ENCODE results near the gene PPTC7. TPM values are rescaled to one million over a fixed set of nuclear protein-coding genes. Genes with fewer than 3 reads are reported as not detected.

The PPTC7 gene
- total and polyA plus RNA-seq, 2 of the 13 experiments (the other 11 are each of a cell fraction or from before 2014, with no cell fraction given), result 4.8 to 12.3 TPM

DNA sequence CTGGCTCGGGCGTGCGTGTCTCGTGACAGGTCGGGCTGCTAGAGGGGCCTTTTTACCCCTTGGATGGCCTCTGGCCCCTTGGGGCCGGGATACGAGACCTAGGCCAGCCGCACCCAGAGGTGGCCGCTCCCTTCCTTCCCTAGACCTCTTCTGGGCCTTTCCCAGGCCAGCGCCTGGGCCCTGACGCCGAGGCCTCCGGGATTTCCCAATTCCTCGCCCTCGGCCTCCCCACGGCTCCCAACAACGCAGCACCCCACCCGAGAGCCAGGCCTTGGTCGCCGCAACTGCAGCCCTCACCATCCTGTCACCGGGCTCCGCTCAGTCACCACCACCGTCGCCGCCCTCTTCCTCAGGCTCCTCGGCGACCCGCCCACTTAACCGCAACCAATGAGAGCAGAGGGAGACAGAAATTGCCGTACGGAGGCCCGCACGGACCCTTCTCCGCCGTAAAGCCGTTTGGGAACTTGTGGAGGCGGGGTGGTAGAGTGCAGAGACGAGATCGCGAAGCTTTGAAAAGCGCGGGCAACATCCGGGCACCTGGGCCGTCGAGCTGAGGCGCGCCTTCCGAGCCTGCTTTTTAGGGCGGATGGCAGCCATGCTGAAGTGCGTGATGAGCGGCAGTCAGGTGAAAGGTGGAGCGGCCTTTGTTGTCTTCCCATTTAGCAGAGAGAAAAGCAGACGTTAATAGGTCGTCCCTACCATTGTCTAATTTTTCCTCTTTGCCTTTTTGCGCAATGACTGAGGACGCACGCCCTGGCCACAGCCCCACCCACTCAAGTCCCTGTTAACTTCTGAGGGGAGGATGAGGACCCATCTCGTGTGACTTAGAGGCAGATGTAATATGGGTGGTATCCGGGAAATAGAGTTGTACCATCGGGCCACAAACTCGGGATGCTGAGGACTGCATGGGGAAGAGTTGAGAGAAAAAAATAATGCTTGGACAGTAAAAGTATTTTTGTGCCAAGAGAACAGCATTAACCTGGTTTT, 81.1 kb downstream of the PPTC7 start, which contains the start of the genes RAD9B and VPS29 (continued):
- TF ChIP-seq IKZF4 (CRISPR knock-in tag; IDR thresholded peaks at IDR 0.05; ENCODE audit: borderline replicate concordance, low read depth, not compliant biosample characterization), result peak; percentile 69
- TF ChIP-seq, protein P1, sequence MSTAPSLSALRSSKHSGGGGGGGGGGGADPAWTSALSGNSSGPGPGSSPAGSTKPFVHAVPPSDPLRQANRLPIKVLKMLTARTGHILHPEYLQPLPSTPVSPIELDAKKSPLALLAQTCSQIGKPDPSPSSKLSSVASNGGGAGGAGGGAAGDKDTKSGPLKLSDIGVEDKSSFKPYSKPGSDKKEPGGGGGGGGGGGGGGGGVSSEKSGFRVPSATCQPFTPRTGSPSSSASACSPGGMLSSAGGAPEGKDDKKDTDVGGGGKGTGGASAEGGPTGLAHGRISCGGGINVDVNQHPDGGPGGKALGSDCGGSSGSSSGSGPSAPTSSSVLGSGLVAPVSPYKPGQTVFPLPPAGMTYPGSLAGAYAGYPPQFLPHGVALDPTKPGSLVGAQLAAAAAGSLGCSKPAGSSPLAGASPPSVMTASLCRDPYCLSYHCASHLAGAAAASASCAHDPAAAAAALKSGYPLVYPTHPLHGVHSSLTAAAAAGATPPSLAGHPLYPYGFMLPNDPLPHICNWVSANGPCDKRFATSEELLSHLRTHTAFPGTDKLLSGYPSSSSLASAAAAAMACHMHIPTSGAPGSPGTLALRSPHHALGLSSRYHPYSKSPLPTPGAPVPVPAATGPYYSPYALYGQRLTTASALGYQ (CRISPR knock-in tag; IDR thresholded peaks at IDR 0.05), result peak; percentile 83; the same call in 1 of the 2 replicates
- TF ChIP-seq, protein P2, sequence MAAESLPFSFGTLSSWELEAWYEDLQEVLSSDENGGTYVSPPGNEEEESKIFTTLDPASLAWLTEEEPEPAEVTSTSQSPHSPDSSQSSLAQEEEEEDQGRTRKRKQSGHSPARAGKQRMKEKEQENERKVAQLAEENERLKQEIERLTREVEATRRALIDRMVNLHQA (CRISPR knock-in tag; IDR thresholded peaks at IDR 0.05), result no peak
- peak; percentile 79 for TF ChIP-seq CHD2 (IDR thresholded peaks at IDR 0.05; ENCODE audit: low read depth, low read length)
- TF ChIP-seq POGZ (CRISPR knock-in tag; IDR thresholded peaks at IDR 0.05), result peak; percentile 97
- TF ChIP-seq, protein P3, sequence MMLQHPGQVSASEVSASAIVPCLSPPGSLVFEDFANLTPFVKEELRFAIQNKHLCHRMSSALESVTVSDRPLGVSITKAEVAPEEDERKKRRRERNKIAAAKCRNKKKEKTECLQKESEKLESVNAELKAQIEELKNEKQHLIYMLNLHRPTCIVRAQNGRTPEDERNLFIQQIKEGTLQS (CRISPR knock-in tag; IDR thresholded peaks at IDR 0.05), result no peak
- TF ChIP-seq ZNF850 (CRISPR knock-in tag; conservative IDR thresholded peaks at IDR 0.05), result 0 out of 2 replicates have a peak, but pooled peaks have one; percentile 23
- TF ChIP-seq, protein P4, sequence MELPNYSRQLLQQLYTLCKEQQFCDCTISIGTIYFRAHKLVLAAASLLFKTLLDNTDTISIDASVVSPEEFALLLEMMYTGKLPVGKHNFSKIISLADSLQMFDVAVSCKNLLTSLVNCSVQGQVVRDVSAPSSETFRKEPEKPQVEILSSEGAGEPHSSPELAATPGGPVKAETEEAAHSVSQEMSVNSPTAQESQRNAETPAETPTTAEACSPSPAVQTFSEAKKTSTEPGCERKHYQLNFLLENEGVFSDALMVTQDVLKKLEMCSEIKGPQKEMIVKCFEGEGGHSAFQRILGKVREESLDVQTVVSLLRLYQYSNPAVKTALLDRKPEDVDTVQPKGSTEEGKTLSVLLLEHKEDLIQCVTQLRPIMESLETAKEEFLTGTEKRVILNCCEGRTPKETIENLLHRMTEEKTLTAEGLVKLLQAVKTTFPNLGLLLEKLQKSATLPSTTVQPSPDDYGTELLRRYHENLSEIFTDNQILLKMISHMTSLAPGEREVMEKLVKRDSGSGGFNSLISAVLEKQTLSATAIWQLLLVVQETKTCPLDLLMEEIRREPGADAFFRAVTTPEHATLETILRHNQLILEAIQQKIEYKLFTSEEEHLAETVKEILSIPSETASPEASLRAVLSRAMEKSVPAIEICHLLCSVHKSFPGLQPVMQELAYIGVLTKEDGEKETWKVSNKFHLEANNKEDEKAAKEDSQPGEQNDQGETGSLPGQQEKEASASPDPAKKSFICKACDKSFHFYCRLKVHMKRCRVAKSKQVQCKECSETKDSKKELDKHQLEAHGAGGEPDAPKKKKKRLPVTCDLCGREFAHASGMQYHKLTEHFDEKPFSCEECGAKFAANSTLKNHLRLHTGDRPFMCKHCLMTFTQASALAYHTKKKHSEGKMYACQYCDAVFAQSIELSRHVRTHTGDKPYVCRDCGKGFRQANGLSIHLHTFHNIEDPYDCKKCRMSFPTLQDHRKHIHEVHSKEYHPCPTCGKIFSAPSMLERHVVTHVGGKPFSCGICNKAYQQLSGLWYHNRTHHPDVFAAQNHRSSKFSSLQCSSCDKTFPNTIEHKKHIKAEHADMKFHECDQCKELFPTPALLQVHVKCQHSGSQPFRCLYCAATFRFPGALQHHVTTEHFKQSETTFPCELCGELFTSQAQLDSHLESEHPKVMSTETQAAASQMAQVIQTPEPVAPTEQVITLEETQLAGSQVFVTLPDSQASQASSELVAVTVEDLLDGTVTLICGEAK (IDR thresholded peaks at IDR 0.05), result no peak
- TF ChIP-seq, protein P4 (CRISPR knock-in tag; IDR thresholded peaks at IDR 0.05), result peak; percentile 73
- TF ChIP-seq CENPX (CRISPR knock-in tag; IDR thresholded peaks at IDR 0.05), result no peak
- TF ChIP-seq, protein P5, sequence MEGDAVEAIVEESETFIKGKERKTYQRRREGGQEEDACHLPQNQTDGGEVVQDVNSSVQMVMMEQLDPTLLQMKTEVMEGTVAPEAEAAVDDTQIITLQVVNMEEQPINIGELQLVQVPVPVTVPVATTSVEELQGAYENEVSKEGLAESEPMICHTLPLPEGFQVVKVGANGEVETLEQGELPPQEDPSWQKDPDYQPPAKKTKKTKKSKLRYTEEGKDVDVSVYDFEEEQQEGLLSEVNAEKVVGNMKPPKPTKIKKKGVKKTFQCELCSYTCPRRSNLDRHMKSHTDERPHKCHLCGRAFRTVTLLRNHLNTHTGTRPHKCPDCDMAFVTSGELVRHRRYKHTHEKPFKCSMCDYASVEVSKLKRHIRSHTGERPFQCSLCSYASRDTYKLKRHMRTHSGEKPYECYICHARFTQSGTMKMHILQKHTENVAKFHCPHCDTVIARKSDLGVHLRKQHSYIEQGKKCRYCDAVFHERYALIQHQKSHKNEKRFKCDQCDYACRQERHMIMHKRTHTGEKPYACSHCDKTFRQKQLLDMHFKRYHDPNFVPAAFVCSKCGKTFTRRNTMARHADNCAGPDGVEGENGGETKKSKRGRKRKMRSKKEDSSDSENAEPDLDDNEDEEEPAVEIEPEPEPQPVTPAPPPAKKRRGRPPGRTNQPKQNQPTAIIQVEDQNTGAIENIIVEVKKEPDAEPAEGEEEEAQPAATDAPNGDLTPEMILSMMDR (CRISPR knock-in tag; IDR thresholded peaks at IDR 0.05), result no peak; the same call in 1 of the 2 replicates
- TF ChIP-seq ASH2L (IDR thresholded peaks at IDR 0.05; ENCODE audit: insufficient read length, low read depth, low read length), result peak; percentile 87
- no peak for TF ChIP-seq NBN (conservative IDR thresholded peaks at IDR 0.05)
- TF ChIP-seq KMT2B (CRISPR knock-in tag; IDR thresholded peaks at IDR 0.05), result peak; percentile 91; the same call in 1 of the 2 replicates
